WTC11 (cell line): Measurements from ENCODE around the gene TDRD3. TPM values are rescaled to one million over a fixed set of nuclear protein-coding genes. Genes with fewer than 3 reads are reported as not detected.

Experiments
- ATAC-seq: fragments of 200-7000 bp; cut with Tn5 transposase; 2 replicates; pipeline ENCODE4 v1.10.0; 2021; ENCODE audit warnings: mild to moderate bottlenecking, moderate library complexity
- CTCF ChIA-PET: fragments of 300-600 bp; sonication (Branson Sonifier 250); formaldehyde crosslinking; loops from one replicate; lab custom pipeline; 2021; ENCODE audit warnings: antibody characterized with exemption; lab: Charles Lee
- POLR2A ChIA-PET: fragments of 350-600 bp; sonication (Branson Sonifier 250); formaldehyde crosslinking; loops from one replicate; lab custom pipeline; 2021; ENCODE audit warnings: antibody characterized with exemption; lab: Charles Lee
- DNase-seq: peaks from one replicate; pipeline ENCODE4 v3.0.0; 2021; ENCODE audit warnings: low spot score
- H3K27ac Mint-ChIP-seq: 2 replicates; pipeline ENCODE4 v1.8.0; 2021; ENCODE audit warnings: mixed read lengths
- H3K27me3 Mint-ChIP-seq: 2 replicates; pipeline ENCODE4 v1.8.0; 2021; ENCODE audit warnings: low read depth, mild to moderate bottlenecking, moderate library complexity, mixed read lengths
- H3K36me3 Mint-ChIP-seq: 2 replicates; pipeline ENCODE4 v1.8.0; 2021; ENCODE audit warnings: mixed read lengths
- H3K4me1 Mint-ChIP-seq: 2 replicates; pipeline ENCODE4 v1.8.0; 2022; ENCODE audit warnings: mixed read lengths
- H3K4me3 Mint-ChIP-seq: 2 replicates; pipeline ENCODE4 v1.8.0; 2021; ENCODE audit warnings: mild to moderate bottlenecking, moderate library complexity, mixed read lengths
- H3K9me3 Mint-ChIP-seq: 2 replicates; pipeline ENCODE4 v1.8.0; 2021; ENCODE audit warnings: mixed read lengths
- CBFB ChIP-seq: sonication (generic); formaldehyde crosslinking; IDR thresholded peaks from 2 replicates; pipeline ENCODE4 v1.8.1; 2022; ENCODE audit warnings: mild to moderate bottlenecking, low read depth, missing genetic modification reagents
- CDX4 ChIP-seq: fragments of 250-450 bp; sonication (Bioruptor Pico); IDR thresholded peaks from 2 replicates; pipeline ENCODE4 v1.9.0; 2021; ENCODE audit warnings: moderate library complexity, mild to moderate bottlenecking, inconsistent platforms, borderline replicate concordance
- CREM ChIP-seq: sonication (generic); formaldehyde crosslinking; IDR thresholded peaks from 2 replicates; pipeline ENCODE4 v1.8.1; 2022; ENCODE audit warnings: mild to moderate bottlenecking, missing genetic modification reagents, moderate library complexity
- CTCF ChIP-seq: fragments of 200-600 bp; IDR thresholded peaks from 2 replicates; pipeline ENCODE4 v1.8.0; 2022; ENCODE audit warnings: antibody characterized with exemption
- EMX1 ChIP-seq: fragments of 250-450 bp; sonication (Bioruptor Pico); IDR thresholded peaks from 2 replicates; pipeline ENCODE4 v1.8.0; 2021; ENCODE audit warnings: mild to moderate bottlenecking
- FOXJ3 ChIP-seq: sonication (generic); formaldehyde crosslinking; IDR thresholded peaks from 2 replicates; pipeline ENCODE4 v1.9.0; 2021; ENCODE audit warnings: missing genetic modification reagents, mild to moderate bottlenecking, borderline replicate concordance
- IRF1 ChIP-seq: sonication (generic); formaldehyde crosslinking; IDR thresholded peaks from 2 replicates; pipeline ENCODE4 v1.8.0; 2023; ENCODE audit warnings: missing genetic modification reagents
- NFYB ChIP-seq: sonication (generic); formaldehyde crosslinking; conservative IDR thresholded peaks from 2 replicates; pipeline ENCODE4 v1.8.0; 2022; ENCODE audit warnings: low read depth, missing genetic modification reagents
- NR2C2 ChIP-seq: sonication (generic); formaldehyde crosslinking; IDR thresholded peaks from 2 replicates; pipeline ENCODE4 v1.8.0; 2022; ENCODE audit warnings: mild to moderate bottlenecking, missing genetic modification reagents
- SMAD3 ChIP-seq: sonication (generic); formaldehyde crosslinking; IDR thresholded peaks from 2 replicates; pipeline ENCODE4 v1.8.0; 2022; ENCODE audit warnings: missing genetic modification reagents, mild to moderate bottlenecking, borderline replicate concordance
- TCF7 ChIP-seq: sonication (generic); formaldehyde crosslinking; IDR thresholded peaks from 2 replicates; pipeline ENCODE4 v1.8.0; 2022; ENCODE audit warnings: mild to moderate bottlenecking, low read depth, missing genetic modification reagents, moderate library complexity
- TEAD1 ChIP-seq: sonication (generic); formaldehyde crosslinking; IDR thresholded peaks from 2 replicates; pipeline ENCODE4 v1.8.0; 2022; ENCODE audit warnings: mild to moderate bottlenecking, missing genetic modification reagents
- ZMAT4 ChIP-seq: fragments of 250-450 bp; sonication (Bioruptor Pico); IDR thresholded peaks from 2 replicates; pipeline ENCODE4 v1.9.0; 2021; ENCODE audit warnings: mild to moderate bottlenecking
- ZNF416 ChIP-seq: fragments of 250-450 bp; sonication (Bioruptor Pico); IDR thresholded peaks from 2 replicates; pipeline ENCODE4 v1.9.0; 2021; ENCODE audit warnings: mild to moderate bottlenecking, inconsistent platforms
- ZNF423 ChIP-seq: fragments of 250-450 bp; sonication (Bioruptor Pico); IDR thresholded peaks from 2 replicates; pipeline ENCODE4 v2.1.2; 2022; ENCODE audit warnings: mild to moderate bottlenecking, moderate library complexity
- ZSCAN18 ChIP-seq: fragments of 250-450 bp; sonication (Bioruptor Pico); IDR thresholded peaks from 2 replicates; pipeline ENCODE4 v2.1.2; 2022; ENCODE audit warnings: mild to moderate bottlenecking, moderate library complexity
- total RNA-seq: library from RNA; stranded (reverse); gene quantifications from 3 replicates; pipeline ENCODE4 v1.2.3, GENCODE V29; 2021

The TDRD3 gene
- total RNA-seq, 1 experiment from 2014 or later: 19.5 TPM

- DNase-seq (no peak), ATAC-seq (peak; percentile 55)
- ChIA-PET POLR2A (no interaction called here), CTCF (interaction anchor here (0.6 to 2.0 kb wide), 4 partner anchors 9 to 169 kb away, joined by 3 to 11 read pairs (median 4); no protein-coding TSS in a partner anchor)
- H3K4me1 Mint-ChIP-seq: peaks cover 9% of the 10 kb centered on the region
- H3K36me3 Mint-ChIP-seq: no peaks in the 10 kb centered on the region
- H3K4me3 Mint-ChIP-seq: no peak overlapping the region
- H3K27me3 Mint-ChIP-seq: no peaks in the 10 kb centered on the region
- H3K9me3 Mint-ChIP-seq: no peaks in the 10 kb centered on the region
- TF ChIP-seq IRF1 (no peak), CTCF (peak; percentile 61; the same call in 1 of the 2 replicates)
- TF ChIP-seq, all 79 proteins: peak for 1
- no peak overlapping the region for H3K27ac Mint-ChIP-seq
Observed at GRCh38 chr13:60448907-60449510, 52.0 kb downstream of the TDRD3 start.

- TF ChIP-seq TEAD1 (CRISPR knock-in tag) (no peak), ZNF423 (peak; percentile 71), CBFB (CRISPR knock-in tag) (no peak)
- TF ChIP-seq, all 79 proteins: peak for 1
- Mint-ChIP-seq H3K36me3 (no peaks in the 10 kb centered on the region), H3K27ac (no peak overlapping the region), H3K9me3 (no peaks in the 10 kb centered on the region), H3K4me3 (no peak overlapping the region), H3K4me1 (peaks cover 13% of the 10 kb centered on the region), H3K27me3 (no peaks in the 10 kb centered on the region)
- DNase-seq (no peak), ATAC-seq (peak; percentile 83)
- CTCF ChIA-PET: interaction anchor here (2.1 kb wide), 1 partner anchor 165 kb away, joined by 7 read pairs; no protein-coding TSS in a partner anchor
- POLR2A ChIA-PET: interaction anchor here (0.5 kb wide), 1 partner anchor 24 kb away, joined by 7 read pairs; no protein-coding TSS in a partner anchor
Observed at GRCh38 chr13:60453490-60453889, 56.5 kb downstream of the TDRD3 start.

- POLR2A ChIA-PET: no interaction called here
- Mint-ChIP-seq H3K27me3 (no peaks in the 10 kb centered on the region), H3K4me3 (no peak overlapping the region), H3K27ac (peak overlapping the region; percentile 15; the same call in 1 of the 2 replicates), H3K9me3 (no peaks in the 10 kb centered on the region), H3K4me1 (peaks cover 13% of the 10 kb centered on the region), H3K36me3 (no peaks in the 10 kb centered on the region)
- CTCF ChIA-PET: interaction anchor here (1.2 to 2.1 kb wide), 2 partner anchors 19 to 164 kb away, joined by 3 to 7 read pairs; no protein-coding TSS in a partner anchor
- TF ChIP-seq EMX1 (CRISPR knock-in tag): no peak
- no peak for TF ChIP-seq ZNF416 (CRISPR knock-in tag)
- no peak for TF ChIP-seq ZSCAN18
- TF ChIP-seq, all 79 proteins: peak for 0
- no peak for ATAC-seq
- no peak for DNase-seq
Observed at GRCh38 chr13:60454425-60454824, 57.4 kb downstream of the TDRD3 start.

- Mint-ChIP-seq H3K27me3 (no peaks in the 10 kb centered on the region), H3K4me1 (peaks cover 11% of the 10 kb centered on the region), H3K27ac (no peak overlapping the region), H3K9me3 (peaks cover 5% of the 10 kb centered on the region), H3K36me3 (peaks cover 10% of the 10 kb centered on the region), H3K4me3 (no peak overlapping the region)
- DNase-seq: no peak
- ChIA-PET POLR2A (no interaction called here), CTCF (no interaction called here)
- ATAC-seq: no peak
- TF ChIP-seq ZMAT4 (CRISPR knock-in tag) (no peak), CREM (CRISPR knock-in tag) (no peak), ZNF423 (no peak), CDX4 (CRISPR knock-in tag) (no peak), FOXJ3 (CRISPR knock-in tag) (no peak), IRF1 (no peak), CTCF (no peak), NR2C2 (no peak), SMAD3 (CRISPR knock-in tag) (no peak), NFYB (CRISPR knock-in tag) (no peak), TCF7 (CRISPR knock-in tag) (no peak)
Observed at GRCh38 chr13:60463787-60464186, 66.8 kb downstream of the TDRD3 start.
